ENCODE results near the gene NTF4. TPM values are rescaled to one million over a fixed set of nuclear protein-coding genes. Genes with fewer than 3 reads are reported as not detected.

The NTF4 gene
- total and polyA plus RNA-seq, 2 of the 13 experiments (the other 11 are each of a cell fraction or from before 2014, with no cell fraction given): not detected

- ChIA-PET CTCF (ENCODE audit: low intra/inter-chr PET ratio, low total read pairs) (no interaction called here), POLR2A (no interaction called here)
- Histone ChIP-seq H3K9ac (ENCODE audit: insufficient read depth, low read depth, low read length) (no peak overlapping the region), H3K27ac (ENCODE audit: extremely low read length, insufficient read depth, low read length) (no peak overlapping the region), H3K4me3 (replicated peaks in 1 of 3; ENCODE audit: insufficient read depth in 1 of 3, low read depth in 2 of 3, low read length in 3 of 3) (no peak overlapping the region), H3K4me1 (ENCODE audit: insufficient read depth, low read length) (peaks cover 25% of the 10 kb centered on the region), H3K79me2 (ENCODE audit: insufficient read depth, low read length) (peaks cover 10% of the 10 kb centered on the region), H4K20me1 (ENCODE audit: insufficient read depth, low read length) (peaks cover 8% of the 10 kb centered on the region), H3K9me3 (ENCODE audit: low read length) (no peaks in the 10 kb centered on the region; the same call in 1 of the 2 replicates), H3K36me3 (replicated peaks in 1 of 2; ENCODE audit: control insufficient read depth in 1 of 2, insufficient read depth in 2 of 2, low read length in 2 of 2) (no peaks in the 10 kb centered on the region), H2AFZ (ENCODE audit: low read length) (no peak overlapping the region), H3K27me3 (ENCODE audit: control insufficient read depth in 1 of 2, insufficient read depth in 2 of 2, low read length in 2 of 2) (no peaks in the 10 kb centered on the region; a peak in 1 of 5 replicates), H3K4me2 (ENCODE audit: low read depth, low read length) (0 out of 2 replicates have a peak overlapping the region, but pooled peaks have one; percentile 14)
- FAIRE-seq: no peak
- no peak for DNase-seq (ENCODE audit: low spot score)
- TF ChIP-seq ZNF430 (CRISPR knock-in tag; IDR thresholded peaks at IDR 0.05) (no peak), CEBPZ (IDR thresholded peaks at IDR 0.05; ENCODE audit: low read length) (no peak), ZFY (CRISPR knock-in tag; IDR thresholded peaks at IDR 0.05) (no peak), CEBPB (IDR thresholded peaks at IDR 0.05; ENCODE audit: borderline replicate concordance, low read depth, low read length) (0 out of 2 replicates have a peak, but pooled peaks have one; percentile 42)
- no TSS peak for BruUV-seq (replicated peaks)
- in situ Hi-C loops (cut with HindIII; ENCODE audit: extremely low pct_ligation_motif_present, low pct_unique_long_range_greater_than_20kb): no loop called here
- intact Hi-C loops (cut with micrococcal nuclease; ENCODE audit: unreplicated experiment): no loop called here
- 75% methylated on average over 1 of the region's 1 CpG for WGBS (ENCODE audit: low lambda C conversion rate)
- ATAC-seq: no peak
Measured at GRCh38 chr19:49081273-49081672, 16.7 kb upstream of the NTF4 start.

- Histone ChIP-seq H3K4me3 (replicated peaks in 1 of 3; ENCODE audit: insufficient read depth in 1 of 3, low read depth in 2 of 3, low read length in 3 of 3) (no peak overlapping the region), H4K20me1 (ENCODE audit: insufficient read depth, low read length) (no peaks in the 10 kb centered on the region), H3K4me2 (ENCODE audit: low read depth, low read length) (no peak overlapping the region), H3K9ac (ENCODE audit: insufficient read depth, low read depth, low read length) (no peak overlapping the region), H3K27ac (ENCODE audit: extremely low read length, insufficient read depth, low read length) (no peak overlapping the region), H3K36me3 (replicated peaks in 1 of 2; ENCODE audit: control insufficient read depth in 1 of 2, insufficient read depth in 2 of 2, low read length in 2 of 2) (no peaks in the 10 kb centered on the region), H3K79me2 (ENCODE audit: insufficient read depth, low read length) (peaks cover under 1% of the 10 kb centered on the region), H3K27me3 (ENCODE audit: control insufficient read depth in 1 of 2, insufficient read depth in 2 of 2, low read length in 2 of 2) (no peaks in the 10 kb centered on the region), H3K9me3 (ENCODE audit: low read length) (no peaks in the 10 kb centered on the region; the same call in 1 of the 2 replicates), H3K4me1 (ENCODE audit: insufficient read depth, low read length) (peaks cover 25% of the 10 kb centered on the region), H2AFZ (ENCODE audit: low read length) (no peak overlapping the region)
- ChIA-PET CTCF (ENCODE audit: low intra/inter-chr PET ratio, low total read pairs) (no interaction called here), POLR2A (interaction anchor here (0.8 kb wide), 1 partner anchor 69 kb away, joined by 3 read pairs; no protein-coding TSS in a partner anchor)
- DNase-seq (ENCODE audit: low spot score) (no peak), FAIRE-seq (no peak), ATAC-seq (no peak)
- 58% methylated on average over 4 of the region's 4 CpGs for WGBS (ENCODE audit: low lambda C conversion rate)
- in situ Hi-C loops (cut with HindIII; ENCODE audit: extremely low pct_ligation_motif_present, low pct_unique_long_range_greater_than_20kb): no loop called here
- TF ChIP-seq RARA (CRISPR knock-in tag; IDR thresholded peaks at IDR 0.05) (peak; percentile 55; the same call in 1 of the 2 replicates), ZNF121 (CRISPR knock-in tag; IDR thresholded peaks at IDR 0.05) (peak; percentile 74), PTBP1 (IDR thresholded peaks at IDR 0.05; ENCODE audit: low read depth, low read length, poor library complexity, severe bottlenecking) (no peak), NR2F6 (IDR thresholded peaks at IDR 0.05) (no peak), NR2F6 (CRISPR knock-in tag; IDR thresholded peaks at IDR 0.05) (0 out of 2 replicates have a peak, but pooled peaks have one; percentile 26)
- intact Hi-C loops (cut with micrococcal nuclease; ENCODE audit: unreplicated experiment): no loop called here
- BruUV-seq (replicated peaks): no TSS peak
Measured at GRCh38 chr19:49080392-49080791, 15.8 kb upstream of the NTF4 start.

Measured in HepG2 (cell line).